Stimulated activated CD4-positive, alpha-beta T cell treated with anti-CD3 and anti-CD28 coated beads, Interleukin-1b, Interleukin-23, amount 100 ng/mL, for 4 hours (primary cell): ENCODE data around the gene TGM5.
"Not testable (repeated sequence)": the region's sequence is repeated elsewhere in the genome, so short reads cannot be mapped to it uniquely, and the experiment has no call there.

Experiments
- DNase-seq, 2 donors: peaks; one replicate each; pipeline ENCODE4 v3.0.0-alpha.2; 2020; ENCODE audit warnings: low read depth in 2 of 2

The TGM5 gene

DNA sequence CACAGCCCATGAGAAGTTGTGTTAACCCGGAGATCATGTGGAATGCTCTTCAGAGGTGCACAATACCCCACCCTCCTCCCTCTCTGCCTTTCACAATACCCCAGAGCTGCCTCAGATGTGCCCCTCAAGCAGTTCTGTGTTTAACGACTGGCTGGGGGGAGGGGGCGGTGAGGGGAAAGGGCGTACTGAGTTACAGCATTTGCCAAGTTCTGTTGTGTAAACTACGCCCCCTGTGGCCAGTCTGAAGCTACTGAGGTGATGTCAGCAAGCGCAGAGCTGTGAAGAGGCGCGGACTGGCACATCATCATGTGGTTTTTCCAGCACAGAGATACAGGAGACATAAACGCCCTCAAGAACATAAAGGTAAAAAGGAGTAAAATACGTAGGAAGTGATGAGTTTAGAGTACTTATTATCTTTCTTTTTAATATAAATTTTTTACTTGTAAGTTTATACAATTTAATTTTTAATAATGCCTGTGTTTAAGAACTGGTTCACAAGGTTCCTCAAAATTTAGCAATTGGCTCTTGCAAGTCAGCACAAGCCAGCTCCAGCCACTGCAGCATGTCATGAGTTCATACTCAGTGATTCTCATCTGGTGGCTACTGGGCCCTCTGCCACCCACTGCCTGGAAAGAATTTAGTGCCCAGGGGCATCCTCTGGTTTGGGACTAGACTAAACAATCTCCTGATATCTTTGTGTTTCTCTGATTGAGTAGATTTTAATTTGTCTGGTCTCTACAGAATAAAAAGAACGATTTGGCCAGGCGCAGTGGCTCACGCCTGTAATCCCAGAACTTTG, 47.6 kb downstream of the TGM5 start:
- no peak for DNase-seq

DNA sequence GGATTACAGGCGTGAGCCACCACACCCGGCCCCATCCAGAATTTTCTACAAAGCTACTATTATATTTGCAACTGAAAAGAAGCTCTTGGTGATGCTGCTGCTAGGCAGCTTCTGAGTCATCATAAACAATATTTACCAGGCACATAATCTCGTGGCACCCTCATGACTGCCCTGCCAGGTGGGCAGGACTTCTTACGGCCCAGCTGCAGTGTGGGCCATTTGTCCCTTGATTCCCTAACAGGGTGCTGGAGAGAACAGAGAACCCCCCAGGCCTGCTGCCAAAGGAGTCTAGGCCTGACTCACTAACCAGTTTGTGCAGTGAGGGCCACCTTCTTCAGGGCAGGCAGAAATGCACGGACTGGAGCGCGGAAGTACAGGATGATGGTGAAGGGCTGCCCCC, 50.8 kb downstream of the TGM5 start:
- DNase-seq = no peak

DNA sequence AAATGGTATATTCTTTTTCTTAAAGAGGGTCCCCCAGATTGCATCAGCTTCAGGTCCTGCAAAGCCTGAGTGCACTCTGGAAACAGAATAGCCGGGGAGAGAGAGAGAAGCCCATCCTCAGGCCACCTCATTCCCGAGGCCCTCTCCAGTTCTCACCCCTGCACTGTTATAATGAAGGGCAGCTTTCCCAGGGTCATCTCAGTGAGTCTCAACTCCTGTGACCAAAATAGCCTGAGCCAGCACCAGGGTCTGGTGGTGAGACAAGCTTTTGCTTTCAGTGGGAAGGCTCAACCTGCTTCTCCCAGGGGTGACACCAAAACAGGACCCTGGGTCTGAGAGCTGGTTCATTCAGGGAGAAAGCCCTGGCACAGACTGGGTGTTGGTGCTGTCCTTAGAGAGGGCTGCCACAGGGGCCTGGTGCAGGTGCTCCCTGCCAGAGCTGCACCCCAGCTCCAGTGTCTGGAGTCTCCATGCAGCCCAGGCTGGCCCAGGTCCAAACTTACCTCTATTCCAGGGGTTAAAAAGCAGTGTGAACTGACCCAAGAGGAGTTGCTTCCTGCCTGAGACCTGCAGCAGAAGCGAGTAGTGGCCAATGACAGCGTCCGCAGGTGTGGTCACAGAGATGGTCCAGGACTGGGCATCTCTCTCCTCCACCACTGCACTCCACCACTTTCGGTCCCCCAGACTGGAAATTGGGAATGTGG, 52.0 kb downstream of the TGM5 start:
- DNase-seq = no peak

DNA sequence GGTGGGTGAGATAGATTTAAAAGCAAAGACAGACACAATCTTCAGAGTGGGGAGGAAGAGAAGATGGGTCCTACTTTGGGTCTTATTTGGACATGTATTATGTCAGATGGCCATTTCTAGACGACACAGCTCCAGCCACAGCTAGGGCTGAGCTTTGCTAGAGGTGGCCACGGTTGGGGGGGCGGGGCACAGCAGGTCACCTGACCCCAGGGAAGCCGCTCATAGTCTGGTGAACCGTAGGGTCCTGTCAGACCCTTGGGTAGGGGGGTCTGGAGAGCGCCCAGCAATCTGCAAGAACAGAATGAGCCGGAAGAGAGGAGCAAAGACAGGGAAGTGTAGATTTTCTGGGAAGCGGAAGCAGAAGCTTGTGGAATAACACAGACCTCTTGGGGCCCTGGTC, 52.6 kb downstream of the TGM5 start:
- no peak for DNase-seq

DNA sequence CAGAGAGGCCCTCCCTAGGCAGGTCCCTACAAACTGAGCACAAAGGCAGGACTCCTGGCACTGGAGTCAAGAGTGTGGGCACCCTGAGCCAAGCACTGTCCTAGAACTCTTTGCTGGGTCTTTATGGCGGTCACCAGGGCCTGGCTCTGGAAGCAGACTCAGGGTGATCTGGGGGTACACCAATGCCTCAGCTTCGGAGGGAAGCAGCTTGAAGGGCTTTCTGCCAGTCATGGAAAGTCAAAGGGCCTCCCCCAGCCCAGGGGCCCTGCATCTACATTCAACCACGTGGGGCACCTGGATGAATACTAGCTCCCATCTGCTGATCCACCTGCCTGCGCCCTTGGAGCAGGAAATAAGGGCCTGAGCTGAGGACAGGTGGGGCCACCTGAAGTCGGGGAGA, 53.3 kb downstream of the TGM5 start:
- DNase-seq = no peak

DNA sequence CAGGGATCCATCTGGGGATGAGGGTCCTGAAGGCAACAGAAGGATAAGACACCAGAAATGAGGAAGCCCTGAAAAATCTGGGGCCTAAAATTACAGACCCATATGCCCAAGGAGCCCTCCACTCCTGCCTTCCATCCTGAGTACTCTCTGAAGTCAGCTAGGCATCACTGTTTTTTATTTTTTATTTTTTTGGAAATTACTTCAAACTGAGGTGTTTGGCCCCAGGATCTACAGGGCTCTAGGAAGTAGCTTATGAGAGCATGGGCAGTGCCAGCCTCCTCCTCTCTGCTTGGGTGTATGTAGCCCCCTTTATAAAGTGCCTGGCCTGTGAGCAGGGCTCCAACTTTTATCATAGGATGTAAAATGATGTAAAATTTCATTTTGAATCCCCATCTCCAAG, 53.8 kb downstream of the TGM5 start:
- DNase-seq = no peak

DNA sequence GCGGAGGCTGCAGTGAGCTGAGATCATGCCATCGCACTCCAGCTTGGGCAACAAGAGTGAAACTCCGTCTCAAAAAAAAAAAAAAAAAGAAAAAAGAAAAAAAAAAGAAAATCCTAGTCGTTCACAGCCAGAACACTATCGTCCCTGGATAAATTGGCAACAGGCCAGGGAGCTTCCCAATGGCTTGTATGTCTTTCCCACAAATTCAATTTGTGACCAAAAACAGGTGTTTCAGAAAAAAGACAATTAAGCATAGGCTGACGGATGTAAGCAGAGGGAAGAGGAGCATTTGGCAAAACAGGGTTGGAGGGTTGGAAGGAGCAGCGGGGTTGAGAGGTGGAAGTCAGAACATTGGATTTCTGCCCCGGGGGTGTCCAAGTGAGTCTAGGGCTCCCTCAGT, 54.4 kb downstream of the TGM5 start:
- DNase-seq = no peak

DNA sequence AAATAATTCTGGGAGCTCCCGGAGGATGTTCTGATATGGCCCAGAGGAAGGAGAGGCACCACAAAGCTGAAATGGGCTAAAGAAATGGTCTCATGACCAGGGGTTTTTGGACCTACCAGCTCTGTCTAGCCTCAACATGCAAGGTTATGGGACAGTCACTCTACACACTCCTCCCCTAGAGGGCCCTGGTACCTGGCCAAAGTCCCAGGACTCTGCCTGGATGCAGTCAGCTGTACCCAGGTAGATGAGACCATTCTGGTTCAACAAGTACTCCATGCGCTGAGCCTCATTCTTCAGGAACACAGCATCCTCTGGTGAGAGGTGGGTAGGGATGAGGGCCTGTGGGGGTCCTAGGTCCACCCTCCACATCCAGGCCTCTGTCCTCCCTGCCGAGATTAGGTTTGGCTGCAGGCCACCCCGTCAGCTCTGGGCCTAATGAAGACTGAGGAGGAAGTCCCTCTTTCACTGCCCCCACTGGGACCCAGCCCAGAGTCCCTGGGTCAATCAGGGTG, 55.4 kb downstream of the TGM5 start:
- no peak for DNase-seq

DNA sequence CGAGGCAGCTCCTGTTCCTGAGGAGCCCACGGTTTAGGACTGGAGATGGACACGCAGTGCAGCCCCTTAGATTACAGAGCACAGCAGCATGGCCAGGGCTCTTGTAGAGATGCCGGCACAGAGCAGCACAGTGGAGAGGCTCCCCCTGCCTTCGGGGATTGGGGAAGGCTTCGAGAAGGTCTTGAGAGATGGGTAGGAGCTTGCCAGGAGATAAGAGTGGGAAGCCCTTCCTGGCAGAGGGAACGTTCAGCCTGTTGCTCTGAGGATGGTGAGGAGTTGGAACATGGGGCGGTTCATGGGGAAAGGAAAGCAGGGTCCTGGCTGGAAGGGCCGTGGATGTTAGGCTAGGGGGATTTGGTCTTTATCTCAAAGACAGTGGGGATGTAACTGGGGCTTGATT, 55.9 kb downstream of the TGM5 start:
- DNase-seq = no peak

DNA sequence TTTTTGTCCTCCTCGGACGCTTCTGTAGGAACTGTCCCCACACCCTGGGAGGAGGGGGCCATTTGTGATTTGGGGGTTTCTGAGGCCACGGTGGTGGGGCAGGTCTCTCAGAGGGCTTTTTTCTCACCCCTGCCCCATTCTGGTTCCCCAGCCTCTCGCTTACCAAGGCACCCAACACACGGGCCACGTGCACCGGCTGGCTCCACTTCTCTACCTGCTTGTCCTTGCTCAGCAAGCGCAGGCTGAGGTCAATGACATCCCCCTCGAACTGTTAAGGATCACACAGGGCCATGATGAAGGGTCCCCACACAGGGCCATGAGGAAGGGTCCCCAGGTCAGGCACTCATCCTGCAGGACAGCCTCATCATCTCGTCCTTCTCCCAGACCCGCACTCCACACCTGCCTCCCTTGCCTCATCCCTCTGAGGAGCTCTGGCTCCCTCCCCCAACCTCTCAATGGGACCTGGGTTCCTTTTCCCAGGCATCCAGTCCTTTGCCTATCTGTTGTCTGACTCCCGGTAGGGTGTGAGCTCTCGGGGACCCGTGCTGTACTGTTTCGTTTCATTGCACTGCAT, 56.5 kb downstream of the TGM5 start:
- DNase-seq = no peak

DNA sequence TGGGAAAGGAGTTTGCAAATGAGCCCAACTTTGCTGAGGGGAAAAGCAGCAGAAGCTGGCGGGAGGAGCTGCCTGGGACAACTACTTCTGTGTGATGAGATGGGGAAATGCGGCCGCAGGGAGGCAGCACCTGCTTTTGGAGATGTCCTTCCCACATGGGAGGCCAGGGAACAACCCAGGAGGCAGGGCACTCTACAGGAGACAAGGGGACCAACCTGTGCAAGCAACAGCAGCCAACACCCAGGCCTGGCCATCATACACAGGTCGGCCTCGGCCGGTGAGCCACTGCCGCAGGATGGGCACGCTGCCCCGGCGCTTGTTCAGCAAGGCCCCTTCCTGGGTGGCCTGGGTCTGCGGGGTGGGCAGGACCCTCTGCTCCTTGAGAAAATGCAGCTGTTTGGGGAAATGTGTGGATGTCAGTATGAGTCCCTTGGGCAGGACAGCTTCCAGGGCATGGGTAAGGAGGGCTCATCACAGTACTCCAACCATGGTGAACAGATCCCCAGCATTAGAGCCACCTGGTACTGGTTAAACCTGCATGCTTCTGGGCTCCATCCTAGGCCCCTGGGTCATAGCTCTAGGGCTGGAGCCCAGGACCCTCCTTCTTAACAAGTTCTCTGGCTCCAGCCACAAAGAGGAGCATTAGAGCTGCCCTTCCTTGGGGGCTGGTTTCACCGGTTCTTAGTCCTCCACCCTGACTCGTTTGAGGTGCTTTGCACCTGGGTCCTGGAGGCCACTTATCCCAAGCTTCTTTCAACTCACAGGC, 57.5 kb downstream of the TGM5 start:
- no peak for DNase-seq

DNA sequence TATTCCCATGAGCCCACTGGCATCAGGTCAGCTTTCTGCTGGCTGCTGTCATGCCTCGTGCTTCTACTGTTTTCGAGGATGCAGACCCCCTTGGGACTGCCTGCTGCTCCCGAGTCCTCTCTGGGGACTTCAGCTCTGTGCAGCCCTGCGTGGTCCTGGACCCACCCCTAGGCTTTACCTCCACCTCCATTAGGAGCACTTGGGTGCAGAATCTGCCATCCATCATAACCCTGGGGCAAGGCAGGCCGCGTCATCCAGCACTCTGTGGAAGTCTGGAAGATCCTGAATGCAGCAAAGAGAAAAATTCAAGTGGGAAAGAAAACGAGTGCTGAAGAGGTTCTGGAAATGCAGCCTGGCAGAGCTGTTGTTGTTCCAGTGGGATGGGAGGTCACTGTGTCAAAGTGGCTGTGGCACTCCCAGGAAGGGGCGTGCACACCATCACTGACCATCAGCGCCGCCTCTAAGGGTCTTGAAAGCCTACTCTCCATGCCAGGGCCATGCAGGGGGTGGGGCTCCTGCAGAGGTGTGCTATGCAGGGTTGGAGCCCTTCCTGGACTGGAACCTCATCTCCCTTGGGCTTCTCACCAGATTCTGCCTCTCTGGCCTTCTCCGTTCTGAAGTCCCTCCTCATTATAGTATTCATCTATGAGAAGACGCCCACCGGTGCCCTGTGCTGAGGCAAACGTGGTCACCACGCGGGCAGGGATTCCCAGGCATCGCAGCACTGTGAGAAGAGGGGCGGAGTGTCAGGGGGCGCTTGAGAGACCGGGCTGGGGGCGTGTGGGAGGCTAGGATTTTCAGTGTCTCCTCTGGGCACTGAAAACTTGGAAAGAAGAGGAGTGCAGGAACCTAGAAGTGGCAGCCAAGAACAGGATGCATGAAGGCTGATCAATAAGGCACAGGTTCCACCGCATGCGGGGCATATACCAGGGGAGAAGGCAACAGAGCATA, 58.4 kb downstream of the TGM5 start:
- DNase-seq = no peak

DNA sequence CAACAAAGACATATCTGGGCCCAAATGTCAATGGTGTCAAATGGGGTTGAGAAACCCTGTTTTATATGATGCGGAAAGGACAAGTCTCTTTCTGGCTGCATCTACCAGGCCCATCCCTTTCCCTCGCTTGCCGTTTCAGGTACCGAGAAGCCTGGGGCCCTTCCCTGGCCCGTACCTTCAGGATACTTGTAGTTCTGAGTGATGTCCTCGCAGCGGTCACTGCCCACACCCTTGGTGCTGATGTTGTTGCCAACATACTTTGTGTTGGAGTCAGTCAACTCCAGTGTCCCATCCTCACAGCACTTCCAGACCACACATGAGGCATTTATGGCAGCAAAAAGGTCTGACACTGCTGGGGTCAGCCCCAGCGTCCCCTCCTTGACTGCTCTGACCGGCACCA, 59.7 kb downstream of the TGM5 start:
- DNase-seq = no peak

DNA sequence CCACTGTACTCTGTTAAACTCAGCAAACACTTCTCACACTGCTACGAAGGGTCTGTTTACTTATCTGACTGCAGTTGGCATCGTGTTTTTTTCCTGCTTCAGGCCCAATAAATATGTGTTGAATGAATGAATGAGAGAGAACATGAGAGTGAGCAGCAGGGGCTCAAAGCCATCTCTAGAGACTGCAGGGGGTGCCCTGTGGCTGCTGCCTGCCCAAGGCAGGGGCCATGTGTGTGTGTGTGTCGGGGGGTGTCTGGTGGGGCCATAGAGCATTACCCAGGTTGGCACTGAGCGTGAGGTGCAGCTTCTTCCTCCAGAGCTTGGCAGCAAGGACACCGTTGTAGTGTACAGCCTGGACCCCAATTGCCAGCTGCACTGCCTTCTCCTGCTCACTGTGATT, 60.7 kb downstream of the TGM5 start:
- DNase-seq = no peak

DNA sequence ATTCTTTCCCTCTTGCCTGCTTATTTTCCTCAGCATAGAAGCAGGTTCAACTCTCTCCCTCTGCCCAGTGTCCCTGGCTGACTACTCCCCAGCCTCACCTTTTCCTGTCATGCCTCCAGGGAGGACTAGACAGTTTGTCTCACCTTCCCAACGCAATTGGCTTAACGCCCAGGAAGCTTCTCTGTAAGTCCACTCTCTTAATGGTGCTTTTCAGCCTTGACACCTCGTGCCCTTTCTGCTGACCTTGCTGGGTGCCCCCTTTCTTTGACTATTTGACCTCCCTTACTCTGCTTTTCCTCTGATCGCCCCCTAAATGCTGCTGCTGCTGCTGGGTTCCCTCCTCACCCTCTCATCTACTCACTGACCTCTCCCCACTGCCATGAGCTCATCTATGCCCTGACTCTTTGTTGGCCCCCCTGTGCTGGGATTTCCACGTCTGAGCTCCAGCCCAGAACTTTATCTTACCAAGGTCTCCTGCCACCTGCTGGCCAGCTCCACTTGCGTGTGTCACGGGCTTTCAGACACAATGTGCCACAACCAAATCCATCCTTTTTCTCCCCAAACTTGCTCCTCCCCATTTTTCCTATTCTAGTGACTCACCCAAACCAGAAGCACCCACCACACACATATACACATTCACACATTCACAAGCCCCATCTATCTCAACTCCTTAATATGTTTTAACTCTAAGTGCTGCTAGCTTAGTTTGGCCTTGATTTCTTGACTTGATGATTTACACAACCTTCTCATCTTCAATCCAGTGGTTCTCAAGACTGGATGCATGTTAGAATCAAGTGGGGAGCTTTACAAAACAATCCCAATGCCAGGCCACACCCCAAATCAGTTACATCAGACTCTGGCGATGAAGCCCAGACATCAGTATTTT, 62.5 kb downstream of the TGM5 start:
- peak; percentile 21 to 26 for DNase-seq

DNA sequence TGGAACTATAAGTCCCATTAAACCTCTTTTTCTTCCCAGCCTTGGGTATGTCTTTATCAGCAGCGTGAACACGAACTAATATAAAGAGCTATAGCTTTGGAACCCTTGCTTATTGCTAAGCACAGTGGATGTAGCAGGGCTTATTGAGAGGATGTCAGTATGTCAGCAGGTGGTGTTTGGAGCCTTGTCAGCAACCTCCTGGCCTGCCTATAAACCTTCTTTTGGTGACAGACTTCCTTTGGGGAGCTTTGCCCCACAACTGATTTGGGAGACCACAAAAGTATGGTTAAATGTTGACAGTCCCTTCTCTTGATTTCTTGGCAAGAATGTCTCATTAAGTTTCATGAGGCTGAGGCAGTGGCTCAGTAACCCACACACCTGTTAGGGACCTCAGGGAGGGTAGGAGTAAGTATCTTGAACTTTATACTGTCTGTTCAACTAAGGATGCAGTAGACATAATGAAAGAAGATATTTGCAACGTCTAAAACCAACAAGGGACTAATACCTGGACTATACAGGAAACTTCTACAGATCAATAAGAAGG, 66.7 kb downstream of the TGM5 start:
- DNase-seq = no peak

DNA sequence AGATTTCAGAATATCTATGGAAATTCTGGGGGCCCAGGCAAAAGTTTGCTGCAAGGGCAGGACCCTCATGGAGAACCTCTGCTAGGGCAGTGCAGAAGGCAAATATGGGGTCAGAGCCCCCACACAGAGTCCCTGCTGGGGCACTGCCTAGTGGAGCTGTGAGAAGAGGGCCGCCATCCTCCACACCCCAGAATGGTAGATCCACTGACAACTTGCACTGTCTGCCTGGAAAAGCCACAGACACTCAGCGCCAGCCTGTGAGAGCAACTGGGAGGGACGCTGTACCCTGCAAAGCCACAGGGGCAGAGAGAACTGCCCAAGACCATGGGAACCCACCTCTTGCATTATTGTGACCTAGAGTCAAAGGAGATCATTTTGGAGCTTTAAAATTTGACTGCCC, 67.7 kb downstream of the TGM5 start:
- no peak for DNase-seq

DNA sequence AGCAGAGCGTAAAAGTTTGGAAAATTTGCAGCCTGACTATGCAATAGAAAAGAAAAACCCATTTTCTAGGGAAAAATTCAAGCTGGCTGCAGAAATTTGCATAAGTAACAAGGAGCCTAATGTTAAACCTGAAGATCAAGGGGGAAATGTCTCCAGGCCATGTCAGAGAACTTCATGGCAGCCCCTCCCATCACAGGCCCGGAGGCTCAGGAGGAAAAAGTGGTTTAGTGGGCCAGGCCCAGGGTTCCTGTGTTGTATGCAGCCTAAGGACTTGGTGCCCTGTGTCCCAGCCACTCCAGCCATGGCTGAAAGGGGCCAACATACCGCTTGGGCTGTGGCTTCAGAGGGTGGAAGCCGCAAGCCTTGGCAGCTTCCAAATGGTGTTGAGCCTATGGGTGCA, 68.2 kb downstream of the TGM5 start:
- DNase-seq = not testable (repeated sequence)

DNA sequence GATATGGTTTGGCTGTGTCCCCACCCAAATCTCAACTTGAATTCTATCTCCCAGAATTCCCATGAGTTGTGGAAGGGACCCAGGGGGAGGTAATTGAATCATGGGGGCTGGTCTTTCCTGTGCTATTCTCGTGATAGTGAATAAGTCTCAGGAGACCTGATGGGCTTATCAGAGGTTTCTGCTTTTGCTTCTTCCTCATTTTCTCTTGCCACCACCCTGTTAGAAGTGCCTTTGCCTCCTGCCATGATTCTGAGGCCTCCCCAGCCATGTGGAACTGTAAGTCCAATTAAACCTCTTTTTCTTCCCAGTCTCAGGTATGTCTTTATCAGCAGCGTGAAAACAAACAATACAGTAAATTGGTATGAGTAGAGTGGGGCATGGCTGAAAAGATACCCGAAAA, 69.0 kb downstream of the TGM5 start:
- not testable (repeated sequence) for DNase-seq
